ENCODE results near the gene MYCN. TPM values are rescaled to one million over a fixed set of nuclear protein-coding genes. Genes with fewer than 3 reads are reported as not detected.
A peak's percentile ranks its signal among the peaks of the same experiment; 100 is the strongest.

MYCN gene
- total RNA-seq, 1 experiment from 2014 or later = 8.7 TPM

DNA sequence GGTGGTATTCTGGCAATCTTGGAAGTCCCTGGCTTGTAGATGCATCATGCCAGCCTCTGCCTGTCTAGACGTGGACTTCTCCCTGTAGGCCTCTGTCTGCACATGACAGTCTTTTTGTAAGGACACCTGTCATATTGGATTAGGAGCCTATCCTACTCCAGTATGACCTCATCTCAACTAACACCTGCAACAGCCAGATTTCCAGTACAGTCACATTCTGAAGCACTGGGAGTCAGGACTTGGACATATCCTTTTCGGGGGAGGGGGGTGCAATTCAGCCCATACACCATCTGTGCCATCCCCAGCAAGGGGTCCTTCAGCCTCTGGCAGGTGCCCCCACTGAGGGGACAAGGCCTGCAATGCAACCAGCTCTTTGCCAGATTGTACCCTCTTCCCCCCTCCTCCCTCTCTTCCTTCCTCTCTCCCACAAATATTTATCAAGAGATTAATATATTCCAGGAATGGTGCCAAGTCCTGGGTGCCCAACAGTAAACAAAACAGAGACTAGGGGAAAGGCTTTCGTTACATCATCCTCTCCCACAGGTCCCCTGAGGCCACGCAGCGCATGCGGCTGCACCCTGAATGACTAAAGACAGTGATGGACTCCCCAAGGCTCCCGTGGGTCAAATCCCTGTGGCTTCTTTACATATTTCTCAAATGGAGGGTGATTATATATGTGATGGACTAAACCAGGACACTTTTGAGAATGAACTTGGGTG, 20.5 kb upstream of the MYCN start:
- intact Hi-C loops (cut with micrococcal nuclease; ENCODE audit: unreplicated experiment) = no loop called here
- BruUV-seq (replicated peaks) = no TSS peak
- Mint-ChIP-seq H3K27me3 (ENCODE audit: unreplicated experiment) (peaks cover 62% of the 10 kb centered on the region), H3K4me3 (ENCODE audit: low read depth, unreplicated experiment) (no peak overlapping the region), H3K9me3 (ENCODE audit: low read depth, unreplicated experiment) (no peaks in the 10 kb centered on the region), H3K4me1 (ENCODE audit: low read depth, unreplicated experiment) (peaks cover 14% of the 10 kb centered on the region), H3K27ac (ENCODE audit: unreplicated experiment) (no peak overlapping the region), H3K36me3 (ENCODE audit: insufficient read depth, unreplicated experiment) (no peaks in the 10 kb centered on the region)
- DNase-seq = peak; percentile 29
- CTCF ChIA-PET = no interaction called here
- no peak for TF ChIP-seq CTCF (IDR thresholded peaks at IDR 0.05; ENCODE audit: unreplicated experiment)

DNA sequence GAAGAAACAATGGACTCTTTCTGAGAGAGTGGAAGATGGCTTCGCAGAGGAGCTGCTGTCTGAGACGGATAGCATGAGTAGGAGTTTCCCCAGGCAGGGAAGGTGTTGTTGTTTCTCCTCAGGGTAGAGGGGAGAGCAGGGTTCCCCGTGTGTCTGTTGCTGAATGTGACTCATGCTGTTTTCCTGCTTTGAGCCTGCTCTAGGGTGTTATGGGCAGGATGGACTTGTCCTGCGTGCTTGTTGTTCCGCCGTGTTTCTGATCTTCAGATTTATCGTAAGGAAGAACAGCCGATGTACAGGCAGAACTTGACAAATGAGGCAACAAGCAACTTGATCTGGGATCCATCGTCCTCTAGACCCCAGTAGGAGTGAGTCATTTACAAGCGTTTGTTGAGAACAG, 19.7 kb upstream of the MYCN start:
- peaks cover 14% of the 10 kb centered on the region for H3K4me1 Mint-ChIP-seq (ENCODE audit: low read depth, unreplicated experiment)
- BruUV-seq (replicated peaks) = no TSS peak
- peaks cover 62% of the 10 kb centered on the region for H3K27me3 Mint-ChIP-seq (ENCODE audit: unreplicated experiment)
- no peaks in the 10 kb centered on the region for H3K36me3 Mint-ChIP-seq (ENCODE audit: insufficient read depth, unreplicated experiment)
- no peak for DNase-seq
- TF ChIP-seq CTCF (IDR thresholded peaks at IDR 0.05; ENCODE audit: unreplicated experiment) = no peak
- CTCF ChIA-PET = no interaction called here
- H3K27ac Mint-ChIP-seq (ENCODE audit: unreplicated experiment) = no peak overlapping the region
- H3K9me3 Mint-ChIP-seq (ENCODE audit: low read depth, unreplicated experiment) = no peaks in the 10 kb centered on the region
- no peak overlapping the region for H3K4me3 Mint-ChIP-seq (ENCODE audit: low read depth, unreplicated experiment)
- intact Hi-C loops (cut with micrococcal nuclease; ENCODE audit: unreplicated experiment) = no loop called here

- no TSS peak for BruUV-seq (replicated peaks)
- peaks cover 14% of the 10 kb centered on the region for H3K4me1 Mint-ChIP-seq (ENCODE audit: low read depth, unreplicated experiment)
- H3K36me3 Mint-ChIP-seq (ENCODE audit: insufficient read depth, unreplicated experiment) = no peaks in the 10 kb centered on the region
- H3K9me3 Mint-ChIP-seq (ENCODE audit: low read depth, unreplicated experiment) = no peaks in the 10 kb centered on the region
- no peak overlapping the region for H3K4me3 Mint-ChIP-seq (ENCODE audit: low read depth, unreplicated experiment)
- CTCF ChIA-PET = no interaction called here
- peaks cover 57% of the 10 kb centered on the region for H3K27me3 Mint-ChIP-seq (ENCODE audit: unreplicated experiment)
- no peak for TF ChIP-seq CTCF (IDR thresholded peaks at IDR 0.05; ENCODE audit: unreplicated experiment)
- intact Hi-C loops (cut with micrococcal nuclease; ENCODE audit: unreplicated experiment) = no loop called here
- no peak for DNase-seq
- no peak overlapping the region for H3K27ac Mint-ChIP-seq (ENCODE audit: unreplicated experiment)
Observed at GRCh38 chr2:15923597-15923996, 16.8 kb upstream of the MYCN start.

GRCh38 chr2:15925819-15926218, 14.5 kb upstream of the MYCN start:
- CTCF ChIA-PET = no interaction called here
- intact Hi-C loops (cut with micrococcal nuclease; ENCODE audit: unreplicated experiment) = loop anchor here (5.0 kb wide), 1 partner anchor 576 kb away; no protein-coding TSS in a partner anchor
- H3K27ac Mint-ChIP-seq (ENCODE audit: unreplicated experiment) = no peak overlapping the region
- no peaks in the 10 kb centered on the region for H3K9me3 Mint-ChIP-seq (ENCODE audit: low read depth, unreplicated experiment)
- no peak for DNase-seq
- peaks cover 35% of the 10 kb centered on the region for H3K27me3 Mint-ChIP-seq (ENCODE audit: unreplicated experiment)
- BruUV-seq (replicated peaks) = no TSS peak
- no peak overlapping the region for H3K4me3 Mint-ChIP-seq (ENCODE audit: low read depth, unreplicated experiment)
- TF ChIP-seq CTCF (IDR thresholded peaks at IDR 0.05; ENCODE audit: unreplicated experiment) = no peak
- H3K4me1 Mint-ChIP-seq (ENCODE audit: low read depth, unreplicated experiment) = no peaks in the 10 kb centered on the region
- H3K36me3 Mint-ChIP-seq (ENCODE audit: insufficient read depth, unreplicated experiment) = no peaks in the 10 kb centered on the region
